PC-9 (cell line): Measurements from ENCODE around the gene ZFYVE9. TPM values are rescaled to one million over a fixed set of nuclear protein-coding genes. Genes with fewer than 3 reads are reported as not detected.
A peak's percentile ranks its signal among the peaks of the same experiment; 100 is the strongest.

Experiments
- BruUV-seq: library from RNA; stranded (reverse); fragments of 400-500 nt; replicated peaks from 2 replicates; lab custom pipeline; 2021; lab: Mats Ljungman, UMichigan
- CTCF ChIA-PET: fragments of 300-600 bp; sonication (Branson Sonifier 250); formaldehyde crosslinking; loops from one replicate; lab custom pipeline; 2022; ENCODE audit warnings: antibody characterized with exemption; lab: Charles Lee
- POLR2A ChIA-PET: fragments of 300-600 bp; sonication (Branson Sonifier 250); formaldehyde crosslinking; loops from one replicate; lab custom pipeline; 2022; ENCODE audit warnings: antibody characterized with exemption; ENCODE audit not compliant: unreplicated experiment; lab: Charles Lee
- DNase-seq, 2 experiments: peaks; one replicate each; pipeline versions ENCODE4 v3.0.0 to v3.0.0-alpha.2; 2015 to 2022; ENCODE audit warnings: mixed read lengths in 1 of 2
- H2AFZ ChIP-seq: fragments of 200-600 bp; sonication (generic); 2 replicates; pipeline ENCODE4 v1.8.1; 2017; ENCODE audit warnings: antibody characterized with exemption
- H3F3A ChIP-seq: fragments of 200-600 bp; sonication (generic); 2 replicates; pipeline ENCODE4 v1.8.1; 2017; ENCODE audit warnings: antibody characterized with exemption, mild to moderate bottlenecking, low read depth; ENCODE audit not compliant: insufficient read depth
- H3K27ac ChIP-seq: fragments of 200-600 bp; sonication (generic); 2 replicates; pipeline ENCODE4 v1.6.1; 2016; ENCODE audit warnings: mixed run types
- H3K27me3 ChIP-seq: fragments of 200-600 bp; sonication (generic); 2 replicates; pipeline ENCODE4 v1.6.1; 2016; ENCODE audit warnings: low read depth, mixed run types; ENCODE audit not compliant: insufficient read depth
- H3K36me3 ChIP-seq: fragments of 200-600 bp; sonication (generic); 2 replicates; pipeline ENCODE4 v1.6.1; 2016; ENCODE audit warnings: low read depth, mixed run types
- H3K4me1 ChIP-seq: fragments of 200-600 bp; sonication (generic); replicated peaks from 2 replicates; pipeline ENCODE4 v1.6.1; 2016; ENCODE audit warnings: mixed run types; ENCODE audit not compliant: insufficient read depth
- H3K4me2 ChIP-seq: fragments of 200-600 bp; sonication (generic); 2 replicates; pipeline ENCODE4 v1.6.1; 2017; ENCODE audit warnings: mixed run types
- H3K4me3 ChIP-seq: fragments of 200-600 bp; sonication (generic); 2 replicates; pipeline ENCODE4 v1.6.1; 2016; ENCODE audit warnings: mixed run types
- H3K79me2 ChIP-seq: fragments of 200-600 bp; sonication (generic); 2 replicates; pipeline ENCODE4 v1.6.1; 2017; ENCODE audit warnings: low read depth, mixed run types
- H3K9me2 ChIP-seq: fragments of 200-600 bp; sonication (generic); 2 replicates; pipeline ENCODE4 v1.8.1; 2017; ENCODE audit warnings: mild to moderate bottlenecking; ENCODE audit not compliant: insufficient read depth
- H3K9me3 ChIP-seq: fragments of 200-600 bp; sonication (generic); 2 replicates; pipeline ENCODE4 v1.8.1; 2016; ENCODE audit warnings: low read depth; ENCODE audit not compliant: insufficient read depth
- H4K20me1 ChIP-seq: fragments of 200-600 bp; sonication (generic); 2 replicates; pipeline ENCODE4 v1.8.1; 2017; ENCODE audit not compliant: insufficient read depth
- CTCF ChIP-seq: fragments of 200-600 bp; sonication (generic); conservative IDR thresholded peaks from 2 replicates; pipeline ENCODE4 v1.6.1; 2017; ENCODE audit warnings: mixed run types, antibody characterized with exemption, mild to moderate bottlenecking, moderate library complexity
- EZH2 ChIP-seq: fragments of 200-600 bp; sonication (generic); IDR thresholded peaks from 2 replicates; pipeline ENCODE4 v1.8.0; 2017; ENCODE audit warnings: antibody characterized with exemption, low read depth
- intact Hi-C: fragments of 100-400 bp; cut with micrococcal nuclease; formaldehyde crosslinking; loops from one replicate; pipeline ENCODE4 v1.10.0; 2022; ENCODE audit not compliant: unreplicated experiment
- total RNA-seq: library from RNA; stranded (reverse); gene quantifications from 2 replicates; pipeline ENCODE4 v1.2.3, GENCODE V29; 2021

ZFYVE9 gene
- total RNA-seq, 1 experiment from 2014 or later: 20.7 TPM

DNA sequence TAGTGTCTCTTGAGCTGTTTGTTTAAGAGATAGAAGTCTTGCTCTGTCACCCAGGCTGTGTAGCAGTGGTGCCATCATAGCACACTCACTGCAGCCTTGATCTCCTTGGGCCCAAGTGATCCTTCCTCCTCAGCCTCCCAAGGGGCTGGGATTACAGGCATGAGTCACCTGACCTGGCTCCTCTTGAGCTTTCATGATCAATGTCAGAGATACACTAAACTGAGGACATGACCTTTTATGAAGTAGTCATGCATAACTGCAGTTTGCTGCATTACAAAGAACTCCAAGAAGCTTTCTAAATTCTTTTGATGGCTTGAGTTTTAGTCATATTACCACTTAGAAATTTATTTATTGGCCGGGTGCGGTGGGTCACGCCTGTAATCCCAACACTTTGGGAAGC, 146.4 kb downstream of the ZFYVE9 start:
- Histone ChIP-seq H3K79me2 (no peaks in the 10 kb centered on the region), H3K4me2 (no peak overlapping the region), H3K27me3 (no peaks in the 10 kb centered on the region), H2AFZ (no peak overlapping the region), H3F3A (no peaks in the 10 kb centered on the region), H4K20me1 (no peaks in the 10 kb centered on the region), H3K27ac (no peak overlapping the region), H3K36me3 (no peaks in the 10 kb centered on the region), H3K4me1 (no peaks in the 10 kb centered on the region), H3K9me3 (no peaks in the 10 kb centered on the region), H3K9me2 (no peaks in the 10 kb centered on the region), H3K4me3 (no peak overlapping the region)
- POLR2A ChIA-PET: no interaction called here
- CTCF ChIA-PET: no interaction called here
- DNase-seq: peak in 1 of 2 experiments; percentile 36
- no TSS peak for BruUV-seq
- TF ChIP-seq CTCF: no peak
- no peak for TF ChIP-seq EZH2
- intact Hi-C loops: loop anchor here (10.0 kb wide), 1 partner anchor 137 kb away; no protein-coding TSS in a partner anchor

DNA sequence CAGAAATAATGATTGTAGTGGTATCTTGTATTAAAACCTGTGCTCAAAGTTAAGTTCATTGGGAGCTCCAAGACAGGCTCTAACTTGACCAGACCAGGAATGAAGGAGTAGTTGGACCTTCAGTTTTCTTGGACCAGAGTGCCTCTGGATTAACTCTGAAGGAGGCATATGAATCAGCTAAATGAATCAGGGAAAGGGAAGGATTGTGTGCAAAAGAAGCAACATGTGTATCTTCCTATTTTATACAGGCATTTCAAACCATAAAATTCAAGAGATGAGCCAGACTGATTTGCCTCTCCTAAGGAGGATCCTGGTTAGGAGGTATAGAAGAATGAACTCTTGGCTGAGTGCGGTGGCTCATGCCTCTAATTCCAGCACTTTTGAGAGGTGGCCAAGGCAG, 152.7 kb downstream of the ZFYVE9 start:
- Histone ChIP-seq H3K9me3 (no peaks in the 10 kb centered on the region), H3K79me2 (no peaks in the 10 kb centered on the region), H3K36me3 (no peaks in the 10 kb centered on the region), H3K27ac (no peak overlapping the region), H3K4me2 (no peak overlapping the region), H3K9me2 (no peaks in the 10 kb centered on the region), H3K27me3 (no peaks in the 10 kb centered on the region), H3K4me3 (no peak overlapping the region), H2AFZ (no peak overlapping the region), H3F3A (no peaks in the 10 kb centered on the region), H4K20me1 (no peaks in the 10 kb centered on the region), H3K4me1 (no peaks in the 10 kb centered on the region)
- BruUV-seq: no TSS peak
- ChIA-PET CTCF (interaction anchor here (0.6 kb wide), 1 partner anchor 16 kb away, joined by 4 read pairs; no protein-coding TSS in a partner anchor), POLR2A (no interaction called here)
- DNase-seq: no peak
- TF ChIP-seq EZH2: no peak
- no peak for TF ChIP-seq CTCF
- intact Hi-C loops: no loop called here

DNA sequence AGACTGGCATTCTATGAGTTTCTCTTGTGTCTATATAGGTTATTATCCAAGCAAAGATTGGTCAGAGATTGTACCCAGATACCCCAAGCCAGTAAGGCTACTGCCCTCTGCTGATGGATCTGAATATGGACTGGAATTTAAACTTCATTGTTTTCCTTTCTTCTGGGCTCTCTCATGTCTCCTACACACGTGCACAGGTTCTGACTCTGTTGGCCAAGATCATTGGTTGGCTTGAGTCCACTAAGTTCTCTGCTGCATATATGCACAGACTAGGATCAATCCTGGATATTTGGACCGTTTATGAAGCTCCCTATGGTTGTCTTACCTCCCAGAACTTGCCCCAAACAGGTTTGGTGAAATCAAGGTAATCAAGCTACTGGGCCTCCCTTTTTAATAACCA, 154.5 kb downstream of the ZFYVE9 start:
- DNase-seq: peak; percentile 3 to 57
- Histone ChIP-seq H2AFZ (no peak overlapping the region), H3K4me2 (no peak overlapping the region), H3K4me3 (no peak overlapping the region), H3K79me2 (no peaks in the 10 kb centered on the region), H3K36me3 (no peaks in the 10 kb centered on the region), H3F3A (no peaks in the 10 kb centered on the region), H3K27ac (no peak overlapping the region), H3K4me1 (no peaks in the 10 kb centered on the region), H4K20me1 (no peaks in the 10 kb centered on the region), H3K27me3 (no peaks in the 10 kb centered on the region), H3K9me2 (no peaks in the 10 kb centered on the region), H3K9me3 (no peaks in the 10 kb centered on the region)
- ChIA-PET POLR2A (no interaction called here), CTCF (no interaction called here)
- intact Hi-C loops: loop anchor here (1.0 to 5.0 kb wide), 3 partner anchors 154 to 399 kb away; partner anchors contain the start of gene ZFYVE9
- no TSS peak for BruUV-seq
- no peak for TF ChIP-seq EZH2
- TF ChIP-seq CTCF: peak; percentile 79
